Activated T-helper 1 cell treated with anti-CD3 and anti-CD28 coated beads, Interleukin-12 subunit alpha, Interleukin-12 subunit beta, Interleukin-2, Interleukin-4 antibody, amounts not matched to agents 30 ng/mL and 10 ng/mL and 1 ng/mL, durations not matched to agents 14 hours and 24 hours and 36 hours (primary cell): ENCODE measurements around the gene ECSIT. TPM values are rescaled to one million over a fixed set of nuclear protein-coding genes. Genes with fewer than 3 reads are reported as not detected.
"Not testable (repeated sequence)": the region's sequence is repeated elsewhere in the genome, so short reads cannot be mapped to it uniquely, and the experiment has no call there.

Experiments used
- DNase-seq: peaks from one replicate; pipeline ENCODE4 v3.0.0; 2021; ENCODE audit warnings: low spot score
- H3K27ac Mint-ChIP-seq: one replicate; pipeline ENCODE4 v1.8.0; 2021; ENCODE audit warnings: mild to moderate bottlenecking, mixed read lengths
- H3K27me3 Mint-ChIP-seq: one replicate; pipeline ENCODE4 v1.8.0; 2022; ENCODE audit warnings: mild to moderate bottlenecking, moderate library complexity, mixed read lengths; ENCODE audit not compliant: insufficient read depth
- H3K36me3 Mint-ChIP-seq: one replicate; pipeline ENCODE4 v1.8.0; 2021; ENCODE audit warnings: low read depth, mixed read lengths
- H3K4me1 Mint-ChIP-seq: one replicate; pipeline ENCODE4 v1.8.0; 2021; ENCODE audit warnings: low read depth, mixed read lengths
- H3K4me3 Mint-ChIP-seq: one replicate; pipeline ENCODE4 v1.8.0; 2021; ENCODE audit warnings: mild to moderate bottlenecking, moderate library complexity, mixed read lengths
- H3K9me3 Mint-ChIP-seq: one replicate; pipeline ENCODE4 v1.8.0; 2021; ENCODE audit warnings: mixed read lengths
- intact Hi-C: fragments of 100-400 bp; cut with micrococcal nuclease; formaldehyde crosslinking; loops from one replicate; pipeline ENCODE4 v1.15.1; 2024
- total RNA-seq: library from RNA; stranded (reverse); gene quantifications from 2 replicates; pipeline ENCODE4 v1.2.3, GENCODE V29; 2022

The ECSIT gene
- total RNA-seq, 1 donor from 2014 or later = 37.3 TPM

DNA sequence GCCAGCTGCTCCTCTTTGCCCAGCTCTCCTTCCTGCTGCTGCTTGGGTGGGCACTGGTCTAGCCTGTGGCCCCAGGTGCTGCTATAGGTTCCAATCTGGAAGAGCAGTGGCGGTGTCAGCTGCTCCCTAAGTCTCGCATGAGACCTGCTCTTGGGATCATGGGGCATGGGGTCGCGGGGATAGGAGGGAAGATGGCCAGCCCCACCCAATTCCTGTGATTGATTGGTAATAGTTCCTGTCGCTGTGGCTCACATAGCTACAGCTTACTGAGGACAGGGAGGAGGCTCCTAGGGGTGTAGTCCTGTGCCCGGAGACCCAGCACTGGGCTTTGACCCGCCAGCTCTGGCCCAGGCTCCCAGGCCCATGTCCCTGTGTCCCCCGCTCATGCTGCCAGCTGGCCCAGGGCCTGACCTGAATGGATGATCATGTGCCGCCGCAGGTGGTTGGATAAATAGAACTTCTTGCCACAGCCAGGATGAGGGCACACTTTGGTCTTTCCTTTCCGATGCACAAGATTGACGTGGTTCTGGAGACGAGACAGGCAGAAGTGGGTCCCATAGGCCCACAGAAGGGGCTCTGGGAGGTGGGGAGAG lies 43.6 kb downstream of the ECSIT start:
- no peak for DNase-seq
- intact Hi-C loops = no loop called here
- Mint-ChIP-seq H3K27me3 (peaks cover 9% of the 10 kb centered on the region), H3K4me1 (peaks cover 16% of the 10 kb centered on the region), H3K9me3 (no peaks in the 10 kb centered on the region), H3K4me3 (no peak overlapping the region), H3K36me3 (peaks cover 11% of the 10 kb centered on the region), H3K27ac (no peak overlapping the region)

DNA sequence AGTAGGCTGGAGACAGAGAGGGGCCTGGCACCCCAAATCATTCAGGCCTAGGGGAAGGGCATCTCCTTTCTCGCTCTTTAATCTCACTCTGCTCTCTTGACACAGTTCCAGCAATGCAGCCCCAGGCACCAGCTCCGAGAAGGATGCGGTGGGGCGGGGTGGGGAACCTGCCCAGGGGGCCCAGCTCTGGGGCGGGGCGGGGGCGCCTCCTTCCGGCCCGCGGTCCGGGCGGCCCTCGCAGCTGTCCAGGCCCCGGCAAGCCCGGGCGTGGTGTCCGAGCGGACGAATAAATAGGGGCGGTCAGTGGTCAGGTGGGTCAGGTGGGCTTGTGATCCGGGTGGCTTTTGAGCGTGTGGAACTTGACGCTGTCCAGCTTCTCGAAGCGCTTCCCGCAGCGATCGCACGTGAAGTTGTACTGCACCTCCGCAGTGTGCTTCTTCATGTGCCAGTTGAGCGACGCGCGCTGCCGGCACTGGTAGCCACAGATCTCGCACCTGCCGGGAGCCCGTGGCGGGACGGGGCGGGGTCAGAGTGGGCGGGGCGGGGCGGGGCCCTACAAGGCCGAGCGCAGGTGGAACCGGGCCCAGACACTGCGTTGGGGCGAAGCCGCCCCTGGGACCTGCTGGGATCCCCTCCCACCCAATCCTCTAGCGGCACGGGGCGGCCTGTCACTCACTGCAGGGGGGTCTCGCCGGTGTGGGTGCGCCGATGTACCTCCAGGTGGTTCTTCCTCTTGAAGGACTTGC lies 45.4 kb downstream of the ECSIT start:
- Mint-ChIP-seq H3K4me1 (peaks cover 16% of the 10 kb centered on the region), H3K4me3 (no peak overlapping the region), H3K36me3 (peaks cover 7% of the 10 kb centered on the region), H3K9me3 (no peaks in the 10 kb centered on the region), H3K27me3 (peaks cover 17% of the 10 kb centered on the region), H3K27ac (peak overlapping the region; percentile 88)
- intact Hi-C loops = loop anchor here (2.0 to 5.0 kb wide), 3 partner anchors 61 to 346 kb away; partner anchors contain the start of genes CCDC159 and TMEM205
- no peak for DNase-seq

DNA sequence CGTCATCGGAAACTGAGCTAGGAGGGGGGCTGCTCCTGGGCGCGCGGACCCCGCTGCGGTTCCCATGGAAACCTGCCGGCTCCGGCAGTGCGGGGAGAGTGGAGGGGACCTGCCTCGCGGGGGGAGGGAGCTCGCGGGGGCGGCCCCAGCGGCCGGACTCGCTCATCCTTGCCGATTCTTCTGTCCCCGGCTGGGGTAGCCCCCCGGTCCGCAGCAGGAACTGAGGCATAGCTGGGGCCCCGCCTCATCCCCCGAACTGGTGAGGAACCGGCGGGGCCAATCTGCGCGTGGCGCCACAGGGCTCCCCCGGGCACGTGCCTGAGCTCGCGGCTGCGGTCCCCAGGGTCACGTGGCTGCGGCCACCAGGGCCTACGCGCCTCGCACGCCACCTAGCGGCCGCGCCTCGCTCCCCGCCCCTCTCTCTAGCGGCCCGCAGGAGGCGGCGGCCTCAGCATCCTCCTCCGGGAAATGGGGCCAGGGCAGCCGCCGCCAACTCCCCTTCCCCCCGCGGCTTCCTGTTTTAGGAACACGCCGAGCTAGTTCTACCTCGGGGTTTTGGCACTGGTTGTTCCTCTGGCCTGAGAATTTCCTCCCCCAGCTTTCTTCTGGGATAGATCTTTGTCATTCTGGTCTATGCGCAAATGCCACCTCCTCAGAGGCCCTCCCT lies 46.4 kb downstream of the ECSIT start:
- H3K27me3 Mint-ChIP-seq = peaks cover 25% of the 10 kb centered on the region
- DNase-seq = peak; percentile 84
- H3K4me1 Mint-ChIP-seq = peaks cover 16% of the 10 kb centered on the region
- peaks cover 7% of the 10 kb centered on the region for H3K36me3 Mint-ChIP-seq
- H3K27ac Mint-ChIP-seq = peak overlapping the region; percentile 88
- intact Hi-C loops = loop anchor here (1.0 to 5.0 kb wide), 10 partner anchors 23 to 345 kb away; partner anchors contain the start of genes CCDC159, ELOF1, ODAD3 and PRKCSH
- peak overlapping the region; percentile 82 for H3K4me3 Mint-ChIP-seq
- no peaks in the 10 kb centered on the region for H3K9me3 Mint-ChIP-seq

DNA sequence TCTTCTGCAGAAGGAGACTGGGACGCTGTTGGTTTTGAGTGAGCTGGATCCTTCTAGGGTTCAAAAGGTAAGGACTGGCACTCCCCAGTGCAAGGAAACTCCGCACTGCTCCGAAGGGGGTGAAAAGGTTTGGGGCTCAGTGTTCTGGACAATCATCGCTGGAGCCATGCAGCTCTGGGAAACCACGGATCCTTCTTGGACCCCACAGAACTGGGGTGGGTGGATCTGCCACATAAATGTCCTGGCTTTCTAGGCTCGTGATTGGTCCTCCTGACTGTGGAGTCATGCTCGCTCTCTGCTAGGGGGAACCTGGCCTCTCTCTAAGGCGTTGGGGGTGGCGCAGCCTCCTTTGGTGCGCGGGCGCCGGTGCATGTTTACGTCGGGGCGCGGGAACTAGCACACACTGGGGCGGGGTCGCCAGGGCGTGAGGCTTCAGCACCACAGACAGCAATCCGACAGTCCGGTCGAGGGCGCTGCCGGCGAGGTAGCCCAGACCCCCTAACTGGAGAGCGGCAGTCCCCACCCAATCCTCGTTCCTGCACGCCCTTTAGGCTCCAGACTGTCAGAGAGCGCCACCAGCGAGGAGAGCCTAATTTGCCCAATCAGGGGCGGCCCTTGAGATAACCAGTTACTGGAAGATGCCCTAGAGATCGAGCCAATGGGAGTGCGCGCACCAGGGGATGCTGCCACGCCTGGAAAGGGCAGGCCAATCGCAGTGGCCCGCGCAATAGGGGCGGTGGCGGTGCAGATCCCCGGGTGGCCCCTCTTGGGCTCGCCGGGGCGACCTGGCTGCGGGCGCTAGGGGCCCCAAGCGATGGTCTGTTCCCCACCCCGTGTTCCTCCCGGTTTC lies 47.2 kb downstream of the ECSIT start:
- Mint-ChIP-seq H3K4me1 (peaks cover 16% of the 10 kb centered on the region), H3K9me3 (no peaks in the 10 kb centered on the region), H3K36me3 (peaks cover 7% of the 10 kb centered on the region), H3K27me3 (peaks cover 31% of the 10 kb centered on the region), H3K4me3 (peak overlapping the region; percentile 82), H3K27ac (peak overlapping the region; percentile 78)
- peak; percentile 77 for DNase-seq
- intact Hi-C loops = loop anchor here (1.0 to 5.0 kb wide), 10 partner anchors 24 to 344 kb away; partner anchors contain the start of genes CCDC159, ELOF1, ODAD3 and PRKCSH

GRCh38 chr19:11480715-11481533 lies 48.0 kb downstream of the ECSIT start, which contains the start of gene ELAVL3:
Gene ELAVL3 (minus strand): TSS chr19:11481046. CDS start chr19:11480608, 438 bp downstream.
- no peak for DNase-seq
- no peaks in the 10 kb centered on the region for H3K9me3 Mint-ChIP-seq
- peaks cover 16% of the 10 kb centered on the region for H3K4me1 Mint-ChIP-seq
- intact Hi-C loops = loop anchor here (5.0 kb wide), 2 partner anchors 59 to 344 kb away; no protein-coding TSS in a partner anchor
- peak within 1 kb of the TSS; percentile 78 for H3K27ac Mint-ChIP-seq
- H3K27me3 Mint-ChIP-seq = peaks cover 34% of the 10 kb centered on the region
- H3K36me3 Mint-ChIP-seq = peaks cover 7% of the 10 kb centered on the region
- peak within 1 kb of the TSS; percentile 82 for H3K4me3 Mint-ChIP-seq

DNA sequence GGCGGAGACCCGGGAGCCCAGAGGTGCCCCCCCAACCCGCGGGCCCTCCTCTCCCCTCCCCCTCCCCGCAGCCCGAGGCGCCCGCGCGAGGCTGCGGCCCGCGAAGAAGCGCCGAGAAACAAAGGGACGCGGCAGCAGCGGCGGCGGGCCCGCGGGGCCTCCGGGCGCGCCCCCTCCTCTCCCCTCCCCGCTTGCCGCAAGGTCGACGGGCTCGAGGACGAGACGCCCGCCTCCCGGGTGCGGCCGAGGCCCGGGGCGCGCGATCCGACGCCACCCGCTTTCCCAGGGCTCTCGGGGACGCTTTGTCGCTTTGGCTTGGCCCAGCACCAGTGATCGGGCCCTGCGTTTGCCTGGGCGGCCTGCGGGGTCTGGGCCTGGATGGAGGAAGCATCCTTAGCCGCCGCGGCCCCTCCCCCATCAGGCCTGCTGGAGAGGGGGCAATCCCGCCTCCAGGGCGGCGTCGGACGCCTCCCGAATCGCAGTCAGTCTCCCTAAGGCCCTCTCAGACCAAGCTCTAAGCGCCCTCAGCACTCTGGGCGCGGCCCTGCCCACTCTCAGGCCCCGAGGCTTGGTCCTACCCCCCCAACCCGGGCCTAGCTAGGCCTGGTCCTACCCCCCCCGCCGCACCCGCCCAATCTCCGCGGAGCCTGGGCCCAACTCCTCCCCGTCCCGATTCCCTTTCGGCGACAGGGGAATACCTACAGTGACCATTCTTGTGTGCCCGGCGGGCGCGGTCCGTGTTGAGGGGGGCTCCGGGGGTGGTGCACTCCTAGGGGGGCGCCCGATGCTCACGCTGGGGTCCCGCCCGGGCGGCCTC lies 48.8 kb downstream of the ECSIT start:
- peaks cover 5% of the 10 kb centered on the region for H3K36me3 Mint-ChIP-seq
- peaks cover 16% of the 10 kb centered on the region for H3K4me1 Mint-ChIP-seq
- H3K9me3 Mint-ChIP-seq = no peaks in the 10 kb centered on the region
- intact Hi-C loops = loop anchor here (5.0 kb wide), 2 partner anchors 58 to 343 kb away; no protein-coding TSS in a partner anchor
- no peak for DNase-seq
- H3K4me3 Mint-ChIP-seq = no peak overlapping the region
- H3K27me3 Mint-ChIP-seq = peaks cover 34% of the 10 kb centered on the region
- H3K27ac Mint-ChIP-seq = no peak overlapping the region

- H3K4me3 Mint-ChIP-seq = no peak overlapping the region
- peaks cover 36% of the 10 kb centered on the region for H3K27me3 Mint-ChIP-seq
- H3K36me3 Mint-ChIP-seq = peaks cover 4% of the 10 kb centered on the region
- intact Hi-C loops = no loop called here
- peaks cover 16% of the 10 kb centered on the region for H3K4me1 Mint-ChIP-seq
- no peak overlapping the region for H3K27ac Mint-ChIP-seq
- DNase-seq = peak; percentile 17
- H3K9me3 Mint-ChIP-seq = no peaks in the 10 kb centered on the region
These were observed 49.6 kb downstream of the ECSIT start for GRCh38 chr19:11479090-11479897.

DNA sequence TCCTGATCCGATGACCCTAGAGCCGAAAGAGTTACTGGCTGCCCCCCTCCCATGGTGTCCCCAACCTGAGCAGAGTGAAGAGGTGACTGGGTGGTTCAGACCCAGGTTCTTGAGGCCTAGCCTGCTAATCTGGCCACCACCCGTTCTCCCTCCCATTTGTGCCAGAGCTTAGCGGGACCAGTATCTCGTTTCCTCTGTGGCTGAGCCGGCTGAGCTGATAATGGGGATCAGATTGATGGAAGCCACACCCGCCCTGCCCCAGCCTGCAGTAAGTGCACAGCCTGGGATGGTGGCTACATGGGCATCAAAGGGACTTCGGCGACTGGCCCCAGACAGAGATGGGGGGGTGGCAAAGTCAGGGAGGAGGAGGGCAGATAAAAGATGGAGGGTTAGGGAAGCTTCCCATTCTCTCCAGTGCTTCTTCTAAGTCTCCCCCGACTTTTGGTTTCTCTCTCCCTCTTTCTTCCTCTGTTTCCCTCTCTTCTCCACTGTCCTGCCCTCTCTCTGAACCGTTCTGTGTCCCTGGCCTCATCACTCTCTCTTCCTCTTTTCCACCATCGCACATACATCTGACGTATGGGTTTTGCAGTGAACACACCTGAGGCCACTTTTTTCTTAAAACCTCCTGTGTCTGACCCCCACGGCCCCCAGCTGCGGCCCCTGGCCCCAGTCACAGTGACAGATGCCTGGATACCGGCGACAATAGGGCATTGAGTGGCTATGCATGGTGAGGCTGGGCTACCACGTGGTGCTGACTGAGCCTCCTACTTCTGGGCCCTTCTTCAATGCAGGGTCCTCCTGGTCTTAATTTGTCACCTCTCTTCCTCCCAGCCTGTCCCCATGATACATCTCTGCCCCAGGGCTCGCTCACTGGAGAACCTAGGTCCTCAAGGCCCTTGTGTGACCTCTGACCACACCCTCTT lies 50.5 kb downstream of the ECSIT start:
- peaks cover 4% of the 10 kb centered on the region for H3K36me3 Mint-ChIP-seq
- H3K27ac Mint-ChIP-seq = no peak overlapping the region
- no peak overlapping the region for H3K4me3 Mint-ChIP-seq
- no peaks in the 10 kb centered on the region for H3K9me3 Mint-ChIP-seq
- no peak for DNase-seq
- peaks cover 16% of the 10 kb centered on the region for H3K4me1 Mint-ChIP-seq
- H3K27me3 Mint-ChIP-seq = peaks cover 36% of the 10 kb centered on the region
- intact Hi-C loops = no loop called here

GRCh38 chr19:11475861-11476260 lies 53.1 kb downstream of the ECSIT start:
- H3K9me3 Mint-ChIP-seq = no peaks in the 10 kb centered on the region
- peaks cover 32% of the 10 kb centered on the region for H3K27me3 Mint-ChIP-seq
- H3K27ac Mint-ChIP-seq = no peak overlapping the region
- no peak for DNase-seq
- H3K4me3 Mint-ChIP-seq = no peak overlapping the region
- intact Hi-C loops = no loop called here
- H3K4me1 Mint-ChIP-seq = no peaks in the 10 kb centered on the region
- H3K36me3 Mint-ChIP-seq = peaks cover 1% of the 10 kb centered on the region

GRCh38 chr19:11475343-11475742 lies 53.6 kb downstream of the ECSIT start:
- H3K27ac Mint-ChIP-seq, intact Hi-C loops, DNase-seq, H3K36me3 Mint-ChIP-seq, H3K4me1 Mint-ChIP-seq, H3K9me3 Mint-ChIP-seq, H3K4me3 Mint-ChIP-seq: not testable (repeated sequence)
- H3K27me3 Mint-ChIP-seq = peaks cover 32% of the 10 kb centered on the region
